ENCODE measurements around the gene LINGO3.

The LINGO3 gene

GRCh38 chr19:2261438-2262172, 46.3 kb downstream of the LINGO3 start:
- DNase-seq (ENCODE audit: low read depth): no peak

- no peak for DNase-seq (ENCODE audit: low read depth)
Measured at GRCh38 chr19:2260341-2260805, 47.6 kb downstream of the LINGO3 start.

GRCh38 chr19:2259336-2259735, 48.6 kb downstream of the LINGO3 start:
- no peak for DNase-seq (ENCODE audit: low read depth)
